Hindlimb muscle (tissue), 1 donor: ENCODE results near the gene FBXO2. TPM values are rescaled to one million over a fixed set of nuclear protein-coding genes. Genes with fewer than 3 reads are reported as not detected.

ENCODE experiments used
- DNase-seq: peaks from one replicate; pipeline ENCODE4 v3.0.0-alpha.2; 2013
- polyA plus RNA-seq: library from polyadenylated mRNA; unstranded; fragments of 120-200 nt; gene quantifications from one replicate; pipeline ENCODE4 v1.2.1, GENCODE V29; 2013; ENCODE audit not compliant: insufficient read length

The FBXO2 gene
- polyA plus RNA-seq, 1 donor, result 0.58 TPM

- DNase-seq, result peak; percentile 90
These were observed 27.0 kb upstream of the FBXO2 start, which contains the start of gene MAD2L2 for GRCh38 chr1:11681071-11681771. TSS of gene MAD2L2 (minus strand) at chr1:11681148. CDS start at chr1:11680601, 547 bp downstream.

GRCh38 chr1:11680270-11681070, 26.2 kb upstream of the FBXO2 start:
- DNase-seq, result no peak

- no peak for DNase-seq
These were observed 24.2 kb upstream of the FBXO2 start for GRCh38 chr1:11678442-11678841.

- no peak for DNase-seq
These were observed 22.3 kb upstream of the FBXO2 start for GRCh38 chr1:11676386-11677103.

- no peak for DNase-seq
These were observed 21.1 kb upstream of the FBXO2 start for GRCh38 chr1:11675325-11675724.

GRCh38 chr1:11674488-11674887, 20.3 kb upstream of the FBXO2 start:
- no peak for DNase-seq

- no peak for DNase-seq
These were observed 19.0 kb upstream of the FBXO2 start for GRCh38 chr1:11673089-11673769.

- DNase-seq, result no peak
These were observed 17.5 kb upstream of the FBXO2 start for GRCh38 chr1:11671544-11672286.

GRCh38 chr1:11671205-11671543, 16.9 kb upstream of the FBXO2 start:
- DNase-seq, result no peak

- DNase-seq, result no peak
These were observed 16.5 kb upstream of the FBXO2 start for GRCh38 chr1:11670747-11671146.

GRCh38 chr1:11668516-11668915, 14.3 kb upstream of the FBXO2 start:
- DNase-seq, result no peak

- DNase-seq, result peak; percentile 47
These were observed 10.3 kb upstream of the FBXO2 start for GRCh38 chr1:11664336-11665065.

GRCh38 chr1:11661103-11661502, 6.9 kb upstream of the FBXO2 start:
- DNase-seq, result no peak

GRCh38 chr1:11659748-11660147, 5.5 kb upstream of the FBXO2 start:
- DNase-seq, result no peak

- DNase-seq, result no peak
These were observed 4.3 kb upstream of the FBXO2 start for GRCh38 chr1:11658542-11658941.

- no peak for DNase-seq
These were observed 3.4 kb upstream of the FBXO2 start for GRCh38 chr1:11657654-11658053.

GRCh38 chr1:11654939-11655808, 945 bp upstream of the FBXO2 start:
- DNase-seq, result no peak

GRCh38 chr1:11653861-11654136, 430 bp downstream of the FBXO2 start:
- no peak for DNase-seq

GRCh38 chr1:11653101-11653860, 948 bp downstream of the FBXO2 start:
- DNase-seq, result no peak
